Fibroblast of lung (primary cell): ENCODE results near the gene CFAP61. TPM values are rescaled to one million over a fixed set of nuclear protein-coding genes. Genes with fewer than 3 reads are reported as not detected.
A peak's percentile ranks its signal among the peaks of the same experiment; 100 is the strongest.

ENCODE experiments used
- DNase-seq, 2 donors: peaks; one replicate each; pipeline versions ENCODE4 v3.0.0 to v3.0.0-alpha.2; 2010; ENCODE audit warnings: low read depth in 2 of 2
- H2AFZ ChIP-seq: 2 replicates; pipeline ENCODE4 v1.5.1; 2012; ENCODE audit warnings: low read length, control low read depth, inconsistent platforms
- H3K27ac ChIP-seq: 2 replicates; pipeline ENCODE4 v1.5.1; 2011; ENCODE audit warnings: low read length, control low read depth; ENCODE audit not compliant: insufficient read depth
- H3K27me3 ChIP-seq: 2 replicates; pipeline ENCODE4 v1.5.1; 2011; ENCODE audit warnings: mild to moderate bottlenecking, low read length; ENCODE audit not compliant: control insufficient read depth, insufficient read depth
- H3K36me3 ChIP-seq: 2 replicates; pipeline ENCODE4 v1.5.1; 2011; ENCODE audit warnings: low read length; ENCODE audit not compliant: control insufficient read depth, insufficient read depth
- H3K4me1 ChIP-seq: 2 replicates; pipeline ENCODE4 v1.5.1; 2011; ENCODE audit warnings: low read length; ENCODE audit not compliant: control insufficient read depth, insufficient read depth; ENCODE audit errors: extremely low read depth
- H3K4me2 ChIP-seq: 2 replicates; pipeline ENCODE4 v1.5.1; 2011; ENCODE audit warnings: low read length, control low read depth; ENCODE audit not compliant: insufficient read depth; ENCODE audit errors: extremely low read depth
- H3K4me3 ChIP-seq, 4 experiments: fragments of 200-600 bp in 1 of 4; sonication (generic) in 1 of 4; replicated peaks in 1 of 4; 2 replicates each; pipeline ENCODE4 v1.5.1; 2011 to 2016; ENCODE audit warnings: low read length in 4 of 4, low read depth in 3 of 4, mild to moderate bottlenecking in 3 of 4, control low read depth in 2 of 4, inconsistent platforms in 1 of 4, mixed read lengths in 1 of 4; ENCODE audit not compliant: insufficient read depth in 1 of 4; ENCODE audit errors: control extremely low read depth in 1 of 4
- H3K79me2 ChIP-seq: 2 replicates; pipeline ENCODE4 v1.5.1; 2012; ENCODE audit warnings: mild to moderate bottlenecking, low read length, inconsistent platforms; ENCODE audit not compliant: control insufficient read depth, insufficient read depth
- H3K9ac ChIP-seq: 2 replicates; pipeline ENCODE4 v1.5.1; 2011; ENCODE audit warnings: mild to moderate bottlenecking, low read length, control low read depth; ENCODE audit not compliant: insufficient read depth
- H3K9me3 ChIP-seq: 2 replicates; pipeline ENCODE4 v1.5.1; 2012; ENCODE audit warnings: low read depth, low read length; ENCODE audit not compliant: control insufficient read depth, insufficient read depth
- H4K20me1 ChIP-seq: 2 replicates; pipeline ENCODE4 v1.5.1; 2011; ENCODE audit warnings: low read length; ENCODE audit not compliant: control insufficient read depth, insufficient read depth; ENCODE audit errors: extremely low read depth
- EZH2 ChIP-seq: IDR thresholded peaks from 2 replicates; pipeline ENCODE4 v1.5.1; 2012; ENCODE audit warnings: low read length, control low read depth, mild to moderate bottlenecking; ENCODE audit errors: missing control alignments
- polyA plus RNA-seq, 2 donors: library from polyadenylated mRNA; depleted of rRNA in 1 of 2; stranded (reverse) in 1 of 2; unstranded in 1 of 2; fragments of >200 nt; gene quantifications; 2 replicates each; pipeline ENCODE4 v1.2.1, GENCODE V29; 2011 to 2012; ENCODE audit warnings: missing spikeins in 1 of 2
- total RNA-seq: library from RNA; depleted of rRNA; stranded (reverse); fragments of >200 nt; gene quantifications from 2 replicates; pipeline ENCODE4 v1.2.1, GENCODE V29; 2014
- TF ChIP-seq, protein P1 (sequence below), 2 donors: IDR thresholded peaks in 1 of 2; conservative IDR thresholded peaks in 1 of 2; 1 replicate in 1 of 2; 2 replicates in 1 of 2; pipeline ENCODE4 v1.5.1; 2011 to 2012; ENCODE audit warnings: low read length in 2 of 2, control low read depth in 1 of 2, inconsistent platforms in 1 of 2, low read depth in 1 of 2, mild to moderate bottlenecking in 1 of 2

CFAP61 gene
- total and polyA plus RNA-seq, 2 donors (not counting 1 experiment from before 2014, with no cell fraction given) = not detected

DNA sequence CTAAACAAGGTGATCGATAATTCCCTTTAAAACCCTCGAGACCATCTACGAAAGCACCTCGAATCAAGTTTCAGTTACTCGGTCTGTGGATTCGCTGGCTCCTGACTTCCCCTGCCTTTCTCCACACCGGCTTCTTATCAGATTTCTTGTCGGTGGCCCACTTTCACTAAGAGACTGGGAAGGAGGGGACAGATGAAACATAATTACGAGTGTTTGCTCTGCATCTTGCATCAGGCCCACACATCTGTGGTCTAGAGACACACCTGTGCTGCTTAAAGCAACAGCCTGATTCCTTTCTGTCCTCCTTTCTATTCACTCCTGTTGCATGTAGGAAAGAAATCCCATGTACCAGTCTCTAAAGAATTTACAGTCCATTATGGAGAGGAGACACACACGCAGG is 353.3 kb downstream of the CFAP61 start:
- H4K20me1 ChIP-seq = no peaks in the 10 kb centered on the region
- H3K9me3 ChIP-seq = no peaks in the 10 kb centered on the region
- H3K79me2 ChIP-seq = no peaks in the 10 kb centered on the region
- no peak overlapping the region for H3K4me3 ChIP-seq
- no peak overlapping the region for H3K9ac ChIP-seq
- H3K27ac ChIP-seq = no peak overlapping the region
- no peaks in the 10 kb centered on the region for H3K4me1 ChIP-seq
- no peak overlapping the region for H3K4me2 ChIP-seq
- H3K36me3 ChIP-seq = no peaks in the 10 kb centered on the region
- DNase-seq = no peak
- no peak overlapping the region for H2AFZ ChIP-seq
- H3K27me3 ChIP-seq = no peaks in the 10 kb centered on the region
- TF ChIP-seq EZH2 = no peak
- TF ChIP-seq, protein P1, sequence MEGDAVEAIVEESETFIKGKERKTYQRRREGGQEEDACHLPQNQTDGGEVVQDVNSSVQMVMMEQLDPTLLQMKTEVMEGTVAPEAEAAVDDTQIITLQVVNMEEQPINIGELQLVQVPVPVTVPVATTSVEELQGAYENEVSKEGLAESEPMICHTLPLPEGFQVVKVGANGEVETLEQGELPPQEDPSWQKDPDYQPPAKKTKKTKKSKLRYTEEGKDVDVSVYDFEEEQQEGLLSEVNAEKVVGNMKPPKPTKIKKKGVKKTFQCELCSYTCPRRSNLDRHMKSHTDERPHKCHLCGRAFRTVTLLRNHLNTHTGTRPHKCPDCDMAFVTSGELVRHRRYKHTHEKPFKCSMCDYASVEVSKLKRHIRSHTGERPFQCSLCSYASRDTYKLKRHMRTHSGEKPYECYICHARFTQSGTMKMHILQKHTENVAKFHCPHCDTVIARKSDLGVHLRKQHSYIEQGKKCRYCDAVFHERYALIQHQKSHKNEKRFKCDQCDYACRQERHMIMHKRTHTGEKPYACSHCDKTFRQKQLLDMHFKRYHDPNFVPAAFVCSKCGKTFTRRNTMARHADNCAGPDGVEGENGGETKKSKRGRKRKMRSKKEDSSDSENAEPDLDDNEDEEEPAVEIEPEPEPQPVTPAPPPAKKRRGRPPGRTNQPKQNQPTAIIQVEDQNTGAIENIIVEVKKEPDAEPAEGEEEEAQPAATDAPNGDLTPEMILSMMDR (conservative IDR thresholded peaks at IDR 0.05 in 1 of 2, IDR thresholded peaks at IDR 0.05 in 1 of 2; ENCODE audit: low read depth in 1 of 2, low read length in 2 of 2) = no peak

DNA sequence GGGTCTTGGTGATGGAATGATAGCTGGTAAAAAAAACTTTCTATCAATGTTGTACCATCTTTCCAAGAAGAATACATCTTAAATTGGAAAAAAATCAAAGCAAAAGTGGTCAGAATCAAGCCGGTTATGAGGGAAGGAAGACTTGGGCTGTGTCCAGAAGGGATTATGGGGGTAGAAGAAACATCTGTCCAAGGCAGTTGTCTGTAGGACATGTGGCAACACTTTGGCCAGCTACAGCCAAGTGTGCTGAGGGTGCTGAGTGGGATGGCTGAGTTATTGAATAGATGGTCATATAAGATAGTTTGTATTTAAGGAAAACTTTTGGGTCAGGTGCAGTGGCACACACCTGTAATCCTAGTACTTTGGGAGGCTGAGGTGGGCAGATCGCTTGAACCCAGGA is 354.0 kb downstream of the CFAP61 start:
- no peak overlapping the region for H3K27ac ChIP-seq
- no peaks in the 10 kb centered on the region for H3K9me3 ChIP-seq
- H3K9ac ChIP-seq = no peak overlapping the region
- H3K4me3 ChIP-seq = no peak overlapping the region
- H4K20me1 ChIP-seq = no peaks in the 10 kb centered on the region
- no peaks in the 10 kb centered on the region for H3K79me2 ChIP-seq
- no peak for TF ChIP-seq EZH2
- TF ChIP-seq, protein P1 (conservative IDR thresholded peaks at IDR 0.05 in 1 of 2, IDR thresholded peaks at IDR 0.05 in 1 of 2; ENCODE audit: low read depth in 1 of 2, low read length in 2 of 2) = no peak
- DNase-seq = no peak
- H3K27me3 ChIP-seq = no peaks in the 10 kb centered on the region
- H3K4me1 ChIP-seq = no peaks in the 10 kb centered on the region
- H3K4me2 ChIP-seq = no peak overlapping the region
- H2AFZ ChIP-seq = no peak overlapping the region
- H3K36me3 ChIP-seq = no peaks in the 10 kb centered on the region

DNA sequence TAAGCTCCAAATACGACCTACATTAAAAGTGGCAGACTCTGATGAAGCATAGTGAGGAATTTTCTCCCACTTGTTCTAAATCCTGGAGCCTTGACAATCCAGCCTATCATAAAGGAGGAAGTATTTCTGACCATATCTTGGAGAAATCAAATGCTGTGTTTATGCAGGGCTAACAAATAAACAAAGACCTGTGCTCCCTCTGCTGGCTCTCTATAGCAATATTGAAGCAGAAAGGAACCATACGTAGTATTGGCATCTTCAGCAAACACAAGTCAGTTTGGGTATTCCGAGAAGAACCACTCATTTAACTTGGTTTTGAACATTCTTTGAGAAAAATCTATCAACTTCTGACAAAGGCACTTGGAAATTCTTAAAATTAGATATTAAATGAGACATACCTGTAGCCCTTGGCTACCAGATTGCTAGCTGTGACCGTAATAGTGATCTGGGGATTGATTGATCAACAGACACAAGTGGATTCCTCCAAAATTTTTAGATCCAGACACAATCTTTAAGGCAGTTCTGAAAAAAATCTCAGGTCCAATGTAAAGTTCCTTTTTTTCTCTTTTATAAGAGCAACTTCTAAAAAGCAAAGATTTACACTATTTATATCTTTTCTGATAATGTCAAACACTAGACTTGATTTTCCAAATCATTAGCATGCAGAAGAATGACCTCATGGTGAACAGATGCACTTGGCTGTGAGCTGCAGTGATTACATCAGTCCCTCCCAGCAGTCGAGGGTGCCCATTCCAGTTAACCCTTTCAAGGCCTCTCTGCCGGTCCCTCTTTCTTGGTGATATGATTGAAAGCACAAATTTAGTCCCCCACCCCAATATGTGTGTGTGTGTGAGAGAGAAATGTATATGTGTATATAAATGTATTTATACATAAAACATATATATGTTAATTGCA is 355.8 kb downstream of the CFAP61 start:
- H3K9me3 ChIP-seq = no peaks in the 10 kb centered on the region
- H3K36me3 ChIP-seq = no peaks in the 10 kb centered on the region
- H3K27ac ChIP-seq = no peak overlapping the region
- peak; percentile 47 to 49 for DNase-seq
- no peak overlapping the region for H3K9ac ChIP-seq
- no peaks in the 10 kb centered on the region for H3K27me3 ChIP-seq
- no peak overlapping the region for H3K4me3 ChIP-seq
- H3K4me2 ChIP-seq = no peak overlapping the region
- H3K79me2 ChIP-seq = no peaks in the 10 kb centered on the region
- TF ChIP-seq, protein P1 (conservative IDR thresholded peaks at IDR 0.05 in 1 of 2, IDR thresholded peaks at IDR 0.05 in 1 of 2; ENCODE audit: low read depth in 1 of 2, low read length in 2 of 2) = peak; percentile 32 to 43
- TF ChIP-seq EZH2 = no peak
- no peaks in the 10 kb centered on the region for H4K20me1 ChIP-seq
- H2AFZ ChIP-seq = no peak overlapping the region
- no peaks in the 10 kb centered on the region for H3K4me1 ChIP-seq
